ELR (cell line): ENCODE measurements around the gene CADM3.

Source experiments
- DNase-seq: peaks from one replicate; pipeline ENCODE4 v3.0.0-alpha.2; 2015; ENCODE audit warnings: low read depth

Gene CADM3

GRCh38 chr1:159173320-159173719, 1.9 kb downstream of the CADM3 start:
- no peak for DNase-seq

- no peak for DNase-seq
Measured at GRCh38 chr1:159175571-159175970, 4.2 kb downstream of the CADM3 start.

DNA sequence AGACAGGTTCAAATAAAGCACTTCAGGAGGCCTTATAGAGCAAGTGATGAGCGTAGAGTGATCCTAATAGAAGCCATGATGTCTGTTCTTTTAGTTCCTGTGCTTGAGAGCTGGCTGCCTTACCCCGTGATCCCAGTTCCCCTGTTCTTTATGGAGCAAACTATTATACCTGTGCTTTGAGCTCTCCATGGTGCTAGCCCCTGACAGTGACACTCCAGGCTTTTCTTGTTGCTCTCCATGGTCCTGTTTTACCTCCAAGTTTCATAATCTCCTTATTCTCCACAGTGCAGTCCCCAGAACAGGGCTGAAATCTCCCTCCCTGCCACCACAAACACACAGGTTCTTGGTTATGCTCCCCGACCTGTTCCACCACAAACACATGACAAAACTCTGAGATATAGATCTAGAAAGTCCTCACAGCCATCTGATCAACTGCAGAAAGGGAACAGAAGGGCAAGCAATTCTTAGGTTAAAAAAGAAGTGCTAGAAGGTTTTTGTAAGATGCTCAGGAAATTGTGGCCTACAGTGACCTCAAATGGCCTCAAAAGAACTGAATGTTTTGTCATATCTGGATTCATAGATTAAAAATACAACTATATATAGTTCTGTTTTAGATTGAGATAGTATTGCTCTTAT, 6.0 kb downstream of the CADM3 start:
- peak; percentile 75 for DNase-seq

DNA sequence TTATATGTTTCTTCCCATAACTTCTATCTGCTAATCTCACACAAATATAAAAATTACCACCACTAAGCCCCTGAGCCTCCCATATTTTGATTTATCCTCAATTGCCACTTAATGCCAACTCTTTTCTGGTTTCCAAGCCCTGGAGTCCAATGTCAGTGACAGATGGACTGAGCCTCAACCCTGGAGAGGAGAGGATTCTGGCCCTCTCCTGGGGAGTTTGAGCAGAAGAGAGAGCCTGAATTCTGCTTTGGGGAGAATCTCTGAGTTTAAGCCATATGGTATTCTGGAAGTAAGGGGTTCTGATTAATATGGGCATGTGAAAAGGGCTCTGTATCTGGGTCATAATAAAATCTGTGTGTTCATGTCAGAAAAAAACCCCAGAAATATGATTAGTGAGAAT, 8.5 kb downstream of the CADM3 start:
- DNase-seq: no peak

DNA sequence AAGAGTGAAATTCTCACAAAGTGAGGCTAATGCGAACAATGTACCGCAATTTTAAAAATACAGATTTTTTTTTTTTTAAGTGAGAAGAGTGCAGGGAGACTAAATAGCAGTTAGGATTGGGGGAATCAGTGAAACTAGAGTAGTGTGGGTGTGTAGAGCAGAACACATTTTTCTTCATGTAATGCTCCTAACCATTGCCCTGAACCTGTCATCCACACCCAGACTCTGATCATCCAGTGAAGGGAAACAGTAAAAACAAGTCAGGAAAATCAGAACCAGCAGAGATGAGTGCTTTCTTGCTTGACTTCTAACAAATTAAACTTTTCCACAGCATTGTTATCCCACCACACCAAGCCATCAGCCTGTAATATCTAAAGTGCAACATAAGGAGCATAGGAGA, 9.1 kb downstream of the CADM3 start:
- no peak for DNase-seq

GRCh38 chr1:159181328-159182024, 10.1 kb downstream of the CADM3 start:
- no peak for DNase-seq

- DNase-seq: no peak
Measured at GRCh38 chr1:159184201-159184600, 12.8 kb downstream of the CADM3 start.

- no peak for DNase-seq
Measured at GRCh38 chr1:159185121-159185520, 13.7 kb downstream of the CADM3 start.

GRCh38 chr1:159187033-159187432, 15.6 kb downstream of the CADM3 start:
- DNase-seq: no peak

- DNase-seq: no peak
Measured at GRCh38 chr1:159187647-159188374, 16.4 kb downstream of the CADM3 start.

- peak; percentile 72 for DNase-seq
Measured at GRCh38 chr1:159188375-159188788, 17.0 kb downstream of the CADM3 start.

DNA sequence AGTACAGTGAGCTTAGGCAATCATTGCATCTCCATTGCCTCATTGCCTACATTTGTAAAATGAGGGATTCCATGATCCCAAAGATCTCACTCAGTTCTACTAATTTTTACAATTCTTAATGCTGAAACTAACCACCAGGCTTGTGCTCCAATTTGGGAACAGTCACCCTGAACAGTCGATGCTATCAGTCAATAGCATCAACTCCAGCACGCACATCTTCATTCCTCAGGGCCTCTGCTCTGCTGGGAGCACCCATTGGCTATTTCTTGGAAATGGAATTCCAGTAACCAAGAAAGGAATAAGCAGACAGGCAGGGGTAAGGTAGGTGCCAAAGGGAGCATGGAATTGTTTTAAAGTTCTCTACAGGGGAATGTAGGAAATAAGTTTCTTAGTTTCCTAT, 19.0 kb downstream of the CADM3 start:
- DNase-seq: no peak

GRCh38 chr1:159196543-159196942, 25.1 kb downstream of the CADM3 start:
- DNase-seq: peak; percentile 30

DNA sequence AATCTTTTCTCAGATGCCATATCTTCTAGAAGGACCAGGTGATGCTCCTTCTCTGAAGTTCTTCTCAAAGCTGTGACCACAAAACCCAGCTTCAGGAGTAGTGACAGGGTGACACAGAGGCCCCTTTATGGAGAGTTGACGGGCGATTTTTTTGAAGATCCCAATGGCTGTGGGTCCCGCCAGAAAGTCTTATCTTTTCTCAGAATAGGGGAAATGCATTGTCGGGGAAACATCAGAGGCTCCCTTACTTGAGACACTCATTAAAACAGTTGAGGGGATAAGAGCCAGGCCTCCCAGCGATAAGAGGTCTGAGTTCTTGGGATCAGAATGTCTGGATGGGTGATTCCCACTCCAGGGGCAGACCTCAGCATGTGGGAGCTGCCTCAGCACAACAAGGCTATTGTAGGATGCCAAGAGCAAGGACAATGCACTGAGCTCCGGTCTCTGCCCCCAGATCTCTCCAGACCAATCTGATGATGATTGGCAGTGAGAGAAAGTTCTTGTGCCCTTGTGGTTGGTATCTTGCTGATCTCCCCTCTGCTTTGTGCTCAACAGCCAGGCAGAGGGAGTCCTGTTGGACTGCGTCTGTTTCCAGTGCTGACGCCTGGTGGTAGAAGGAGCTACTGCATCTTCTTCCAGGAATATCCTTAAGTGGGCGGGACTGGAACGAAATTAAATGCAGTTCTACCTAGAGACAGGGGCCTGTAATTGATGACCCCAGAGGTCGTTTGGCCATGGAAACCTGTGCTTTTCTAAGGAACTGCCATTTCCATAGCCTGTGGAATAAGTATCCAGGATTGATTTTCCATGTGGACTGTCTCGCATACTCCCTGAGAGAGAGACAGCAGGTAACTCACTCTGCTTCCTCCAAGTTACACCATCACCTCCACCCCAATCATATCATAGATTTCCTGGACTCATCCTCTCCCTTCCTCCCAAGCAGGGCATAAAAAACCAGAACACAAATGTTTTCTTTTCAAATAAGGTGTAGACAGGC, 26.4 kb downstream of the CADM3 start:
- DNase-seq: peak; percentile 81

DNA sequence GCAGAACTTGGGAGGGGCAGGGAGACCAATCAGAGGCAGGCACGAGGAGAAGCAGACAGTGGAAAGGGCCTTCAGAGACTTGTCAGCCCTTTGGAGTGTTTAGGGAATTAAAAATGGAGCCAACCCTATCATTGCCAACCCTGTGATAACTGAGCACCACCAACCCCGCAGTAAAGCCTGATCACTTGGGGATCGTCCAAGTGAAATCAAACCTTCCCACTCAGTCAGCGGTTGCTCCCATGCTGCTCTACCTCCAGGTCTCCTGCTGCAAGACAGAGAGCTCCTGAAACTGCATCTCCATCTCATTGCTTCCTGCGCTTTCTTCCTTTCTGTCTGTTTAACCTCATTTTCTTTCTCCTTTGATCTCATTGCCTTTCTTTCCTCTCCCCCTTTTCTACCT, 28.5 kb downstream of the CADM3 start:
- DNase-seq: no peak

GRCh38 chr1:159200769-159201168, 29.4 kb downstream of the CADM3 start:
- no peak for DNase-seq

DNA sequence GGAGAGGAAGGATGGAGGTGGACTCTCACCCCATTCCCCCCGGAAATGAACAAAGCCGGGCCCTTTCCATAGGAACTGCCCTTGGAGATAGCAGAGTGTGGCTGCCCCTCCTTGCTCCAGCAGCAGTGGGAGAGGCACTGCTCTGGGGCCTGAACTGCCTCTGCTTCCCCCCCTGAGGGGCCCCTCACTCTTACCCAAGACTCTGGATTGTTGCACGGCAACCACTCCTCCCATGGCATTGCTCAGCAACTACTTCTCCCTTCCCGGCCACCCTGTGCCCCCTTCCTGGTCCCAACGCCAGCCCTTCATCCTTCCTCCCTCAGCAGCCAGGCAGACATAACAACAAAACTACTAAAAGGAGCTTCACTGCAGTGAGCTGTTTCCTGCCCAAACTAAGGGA, 30.2 kb downstream of the CADM3 start:
- no peak for DNase-seq

- no peak for DNase-seq
Measured at GRCh38 chr1:159203610-159204009, 32.2 kb downstream of the CADM3 start.

DNA sequence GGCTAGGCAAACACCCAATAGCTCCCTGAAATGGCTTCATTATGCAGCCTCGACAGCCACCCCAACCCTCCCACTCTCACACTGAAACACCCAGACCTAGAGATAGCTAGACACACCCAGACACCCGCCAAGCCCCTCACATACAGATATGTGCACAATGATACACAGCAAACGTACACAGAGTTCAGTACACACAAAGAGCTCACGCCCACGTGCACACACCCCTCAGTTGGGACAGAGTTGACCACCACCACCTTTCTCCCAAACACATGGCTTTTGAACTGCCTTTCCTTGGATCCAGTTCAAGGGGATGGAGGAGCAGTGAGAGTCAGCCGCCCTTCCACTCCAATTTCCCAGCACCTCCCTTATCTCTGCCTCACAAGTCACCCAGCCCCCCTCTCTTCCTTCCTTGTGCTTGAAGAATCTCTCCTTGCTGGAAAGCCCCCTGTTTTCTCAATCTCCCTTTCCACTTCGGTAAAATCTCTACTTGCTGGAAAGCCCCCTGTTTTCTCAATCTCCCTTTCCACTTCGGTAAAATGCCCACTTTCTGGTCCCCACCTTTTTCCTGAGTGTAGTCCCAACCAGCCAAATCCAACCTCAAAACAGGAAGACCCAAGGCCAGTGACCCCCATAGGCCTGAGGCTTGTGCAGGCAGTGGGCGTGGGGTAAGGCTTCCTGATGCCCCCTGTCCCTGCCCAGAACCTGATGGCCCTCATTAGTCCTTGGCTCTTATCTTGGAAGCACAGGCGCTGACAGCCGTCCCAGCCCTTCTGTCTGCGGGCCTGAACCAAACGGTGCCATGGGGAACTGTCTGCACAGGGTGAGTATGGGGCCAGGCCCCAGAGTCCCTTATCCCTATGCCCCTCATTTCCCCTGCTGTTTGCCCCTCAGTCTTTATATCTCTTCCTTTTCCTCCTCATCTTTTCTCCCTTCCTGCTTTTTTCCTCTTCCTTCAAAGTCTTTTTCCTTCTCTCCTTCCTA, 33.0 kb downstream of the CADM3 start, which contains the start of gene ACKR1:
TSS of gene ACKR1 (plus strand) at position 715 of the 981 bp plus-strand sequence. CDS start at position 800, 85 bp downstream.
- DNase-seq: no peak

GRCh38 chr1:159205225-159205624, 33.8 kb downstream of the CADM3 start:
- DNase-seq: no peak

GRCh38 chr1:159206110-159206509, 34.7 kb downstream of the CADM3 start:
- no peak for DNase-seq
